ENCODE data around the gene MLST8. TPM values are rescaled to one million over a fixed set of nuclear protein-coding genes. Genes with fewer than 3 reads are reported as not detected.

Gene MLST8
- total RNA-seq, 1 experiment from 2014 or later: 58.7 TPM

DNA sequence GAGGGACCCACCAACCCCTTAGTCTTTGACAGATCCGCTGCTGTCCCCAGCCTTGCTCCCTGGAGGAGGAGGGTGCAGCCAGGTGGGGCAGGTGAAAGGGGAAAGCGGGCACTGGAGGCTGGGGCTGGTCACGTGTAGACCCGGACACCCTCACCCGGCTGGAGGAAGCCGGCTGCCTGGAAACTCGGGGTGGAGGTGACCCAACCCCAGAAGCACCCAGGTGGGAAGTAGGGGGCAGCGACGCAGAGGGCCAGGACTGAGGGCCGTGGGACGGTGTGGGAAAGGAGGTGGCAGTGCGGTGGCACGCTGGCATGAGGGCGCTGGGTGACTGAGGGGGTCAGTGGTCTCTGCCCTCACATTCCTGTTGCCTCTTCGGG is 47.0 kb upstream of the MLST8 start:
- BruUV-seq (replicated peaks): no TSS peak
- TF ChIP-seq CEBPB (IDR thresholded peaks at IDR 0.05; ENCODE audit: low read depth) (no peak), YY1 (IDR thresholded peaks at IDR 0.05; ENCODE audit: extremely low read depth, insufficient replicate concordance, low read depth, low read length) (no peak), JUND (IDR thresholded peaks at IDR 0.05) (no peak), CBX3 (IDR thresholded peaks at IDR 0.05; ENCODE audit: low read depth) (no peak), TCF7L2 (IDR thresholded peaks at IDR 0.05; ENCODE audit: borderline replicate concordance, extremely low read depth, insufficient read depth, insufficient read length) (no peak), ZFX (IDR thresholded peaks at IDR 0.05) (no peak), ZNF274 (IDR thresholded peaks at IDR 0.05; ENCODE audit: low read depth, low read length) (no peak), ELF1 (IDR thresholded peaks at IDR 0.05; ENCODE audit: borderline replicate concordance, low read depth) (no peak), EGR1 (IDR thresholded peaks at IDR 0.05; ENCODE audit: low read depth) (no peak), SRF (IDR thresholded peaks at IDR 0.05; ENCODE audit: low read depth) (no peak), FOSL1 (IDR thresholded peaks at IDR 0.05; ENCODE audit: low read depth) (no peak), SP1 (IDR thresholded peaks at IDR 0.05; ENCODE audit: low read depth) (no peak), POLR2A (IDR thresholded peaks at IDR 0.05; ENCODE audit: borderline replicate concordance, extremely low read depth, insufficient read depth, insufficient read length) (no peak), EZH2 (IDR thresholded peaks at IDR 0.05) (no peak), RAD21 (IDR thresholded peaks at IDR 0.05; ENCODE audit: low read depth) (no peak), SIN3A (IDR thresholded peaks at IDR 0.05; ENCODE audit: low read depth) (no peak)
- TF ChIP-seq, protein P1, sequence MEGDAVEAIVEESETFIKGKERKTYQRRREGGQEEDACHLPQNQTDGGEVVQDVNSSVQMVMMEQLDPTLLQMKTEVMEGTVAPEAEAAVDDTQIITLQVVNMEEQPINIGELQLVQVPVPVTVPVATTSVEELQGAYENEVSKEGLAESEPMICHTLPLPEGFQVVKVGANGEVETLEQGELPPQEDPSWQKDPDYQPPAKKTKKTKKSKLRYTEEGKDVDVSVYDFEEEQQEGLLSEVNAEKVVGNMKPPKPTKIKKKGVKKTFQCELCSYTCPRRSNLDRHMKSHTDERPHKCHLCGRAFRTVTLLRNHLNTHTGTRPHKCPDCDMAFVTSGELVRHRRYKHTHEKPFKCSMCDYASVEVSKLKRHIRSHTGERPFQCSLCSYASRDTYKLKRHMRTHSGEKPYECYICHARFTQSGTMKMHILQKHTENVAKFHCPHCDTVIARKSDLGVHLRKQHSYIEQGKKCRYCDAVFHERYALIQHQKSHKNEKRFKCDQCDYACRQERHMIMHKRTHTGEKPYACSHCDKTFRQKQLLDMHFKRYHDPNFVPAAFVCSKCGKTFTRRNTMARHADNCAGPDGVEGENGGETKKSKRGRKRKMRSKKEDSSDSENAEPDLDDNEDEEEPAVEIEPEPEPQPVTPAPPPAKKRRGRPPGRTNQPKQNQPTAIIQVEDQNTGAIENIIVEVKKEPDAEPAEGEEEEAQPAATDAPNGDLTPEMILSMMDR (IDR thresholded peaks at IDR 0.05 in 2 of 3, conservative IDR thresholded peaks at IDR 0.05 in 1 of 3; ENCODE audit: borderline replicate concordance in 1 of 3, insufficient read depth in 1 of 3, low read depth in 2 of 3, low read length in 2 of 3): no peak
- TF ChIP-seq, protein P2, sequence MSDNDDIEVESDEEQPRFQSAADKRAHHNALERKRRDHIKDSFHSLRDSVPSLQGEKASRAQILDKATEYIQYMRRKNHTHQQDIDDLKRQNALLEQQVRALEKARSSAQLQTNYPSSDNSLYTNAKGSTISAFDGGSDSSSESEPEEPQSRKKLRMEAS (IDR thresholded peaks at IDR 0.05): no peak
- TF ChIP-seq, protein P3, sequence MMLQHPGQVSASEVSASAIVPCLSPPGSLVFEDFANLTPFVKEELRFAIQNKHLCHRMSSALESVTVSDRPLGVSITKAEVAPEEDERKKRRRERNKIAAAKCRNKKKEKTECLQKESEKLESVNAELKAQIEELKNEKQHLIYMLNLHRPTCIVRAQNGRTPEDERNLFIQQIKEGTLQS (IDR thresholded peaks at IDR 0.05): no peak
- TF ChIP-seq, protein P4, sequence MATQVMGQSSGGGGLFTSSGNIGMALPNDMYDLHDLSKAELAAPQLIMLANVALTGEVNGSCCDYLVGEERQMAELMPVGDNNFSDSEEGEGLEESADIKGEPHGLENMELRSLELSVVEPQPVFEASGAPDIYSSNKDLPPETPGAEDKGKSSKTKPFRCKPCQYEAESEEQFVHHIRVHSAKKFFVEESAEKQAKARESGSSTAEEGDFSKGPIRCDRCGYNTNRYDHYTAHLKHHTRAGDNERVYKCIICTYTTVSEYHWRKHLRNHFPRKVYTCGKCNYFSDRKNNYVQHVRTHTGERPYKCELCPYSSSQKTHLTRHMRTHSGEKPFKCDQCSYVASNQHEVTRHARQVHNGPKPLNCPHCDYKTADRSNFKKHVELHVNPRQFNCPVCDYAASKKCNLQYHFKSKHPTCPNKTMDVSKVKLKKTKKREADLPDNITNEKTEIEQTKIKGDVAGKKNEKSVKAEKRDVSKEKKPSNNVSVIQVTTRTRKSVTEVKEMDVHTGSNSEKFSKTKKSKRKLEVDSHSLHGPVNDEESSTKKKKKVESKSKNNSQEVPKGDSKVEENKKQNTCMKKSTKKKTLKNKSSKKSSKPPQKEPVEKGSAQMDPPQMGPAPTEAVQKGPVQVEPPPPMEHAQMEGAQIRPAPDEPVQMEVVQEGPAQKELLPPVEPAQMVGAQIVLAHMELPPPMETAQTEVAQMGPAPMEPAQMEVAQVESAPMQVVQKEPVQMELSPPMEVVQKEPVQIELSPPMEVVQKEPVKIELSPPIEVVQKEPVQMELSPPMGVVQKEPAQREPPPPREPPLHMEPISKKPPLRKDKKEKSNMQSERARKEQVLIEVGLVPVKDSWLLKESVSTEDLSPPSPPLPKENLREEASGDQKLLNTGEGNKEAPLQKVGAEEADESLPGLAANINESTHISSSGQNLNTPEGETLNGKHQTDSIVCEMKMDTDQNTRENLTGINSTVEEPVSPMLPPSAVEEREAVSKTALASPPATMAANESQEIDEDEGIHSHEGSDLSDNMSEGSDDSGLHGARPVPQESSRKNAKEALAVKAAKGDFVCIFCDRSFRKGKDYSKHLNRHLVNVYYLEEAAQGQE (IDR thresholded peaks at IDR 0.05; ENCODE audit: low read depth): no peak
- ChIA-PET RAD21 (ENCODE audit: low non-redundant PET in 1 of 2, low total read pairs in 2 of 2, uncharacterized antibody in 2 of 2, unreplicated experiment in 2 of 2) (no interaction called here), CTCF (no interaction called here), POLR2A (no interaction called here)
- no peak overlapping the region for H2AFZ ChIP-seq (ENCODE audit: low read depth, low read length, poor library complexity, severe bottlenecking)
- H3K4me2 ChIP-seq (ENCODE audit: low read length): peak overlapping the region; percentile 97; the same call in 1 of the 2 replicates
- peaks cover 0 to 25% of the 10 kb centered on the region in 2 experiments; a peak in 2 of 4 replicates for H3K36me3 ChIP-seq (ENCODE audit: control insufficient read depth in 1 of 2, insufficient read depth in 2 of 2, low read length in 2 of 2)
- no peak for DNase-seq (ENCODE audit: low read depth, low spot score)
- no peak for ATAC-seq
- peaks cover 44 to 73% of the 10 kb centered on the region in 2 experiments for H3K4me1 ChIP-seq (ENCODE audit: control insufficient read depth in 1 of 2, insufficient read depth in 2 of 2, low read length in 2 of 2)
- H3K27me3 ChIP-seq (ENCODE audit: insufficient read depth, low read length): no peaks in the 10 kb centered on the region
- H3K9me3 ChIP-seq (ENCODE audit: control insufficient read depth in 1 of 2, insufficient read depth in 1 of 2, low read depth in 1 of 2, low read length in 2 of 2): no peaks in the 10 kb centered on the region
- peak overlapping the region; percentile 98; the same call in 1 of the 2 replicates for H3K9ac ChIP-seq (ENCODE audit: low read length)
- intact Hi-C loops (cut with micrococcal nuclease): loop anchor here (5.0 kb wide), 1 partner anchor 864 kb away; the partner anchor contains the start of genes HCFC1R1, THOC6 and TNFRSF12A
- peak overlapping the region; percentile 80; the same call in 1 of the 2 replicates for H3K27ac ChIP-seq (ENCODE audit: low read depth, low read length)
- no peaks in the 10 kb centered on the region for H3K9me2 ChIP-seq (ENCODE audit: insufficient read depth)
- H3K4me3 ChIP-seq (replicated peaks in 1 of 2; ENCODE audit: low read depth in 1 of 2, low read length in 2 of 2): no peak overlapping the region
- no peaks in the 10 kb centered on the region for H4K20me1 ChIP-seq (ENCODE audit: insufficient read depth)
- peaks cover 92% of the 10 kb centered on the region for H3K79me2 ChIP-seq (ENCODE audit: insufficient read depth, low read length)
